Vagina (tissue), 2 donors: ENCODE results near the gene NASP. TPM values are rescaled to one million over a fixed set of nuclear protein-coding genes. Genes with fewer than 3 reads are reported as not detected.
A peak's percentile ranks its signal among the peaks of the same experiment; 100 is the strongest.

ENCODE experiments used
- DNase-seq, 2 donors: peaks; one replicate each; pipeline ENCODE4 v3.0.0-alpha.2; 2017; ENCODE audit errors: extremely low spot score in 2 of 2
- H3K27ac ChIP-seq: fragments of 200-600 bp; sonication (generic); one replicate; pipeline ENCODE4 v1.5.1; 2019
- H3K27me3 ChIP-seq: fragments of 200-600 bp; sonication (generic); one replicate; pipeline ENCODE4 v1.5.1; 2019
- H3K36me3 ChIP-seq, 2 donors: fragments of 200-600 bp; sonication (generic); one replicate each; pipeline ENCODE4 v1.5.1; 2017 to 2019
- H3K4me1 ChIP-seq: fragments of 200-600 bp; sonication (generic); one replicate; pipeline ENCODE4 v1.5.1; 2019
- H3K4me3 ChIP-seq, 2 donors: fragments of 200-600 bp; sonication (generic); 1 replicate in 1 of 2; 2 replicates in 1 of 2; pipeline ENCODE4 v1.5.1; 2016 to 2019
- H3K9me3 ChIP-seq: fragments of 200-600 bp; sonication (generic); one replicate; pipeline ENCODE4 v1.5.1; 2019
- CTCF ChIP-seq, 3 experiments: fragments of 450-650 bp in 2 of 3; fragments of 200-600 bp in 1 of 3; sonication (generic) in 1 of 3; IDR thresholded peaks; one replicate each; pipeline ENCODE4 v1.5.1; 2017 to 2019; ENCODE audit warnings: antibody characterized with exemption in 3 of 3, mild to moderate bottlenecking in 2 of 3, moderate library complexity in 2 of 3
- POLR2A ChIP-seq, 2 donors: fragments of 450-650 bp; IDR thresholded peaks; one replicate each; pipeline ENCODE4 v1.6.1; 2017; ENCODE audit warnings: antibody characterized with exemption in 2 of 2, mild to moderate bottlenecking in 2 of 2, moderate library complexity in 2 of 2
- POLR2AphosphoS5 ChIP-seq, 2 donors: sonication (generic); formaldehyde crosslinking; IDR thresholded peaks; one replicate each; pipeline ENCODE4 v1.9.0; 2017; ENCODE audit warnings: antibody characterized with exemption in 2 of 2, mild to moderate bottlenecking in 2 of 2, low read depth in 1 of 2; ENCODE audit not compliant: insufficient read depth in 1 of 2
- intact Hi-C: fragments of 100-400 bp; cut with DNase I; formaldehyde crosslinking; loops from one replicate; pipeline ENCODE4 v1.15.1; 2023
- total RNA-seq: library from RNA; depleted of rRNA; stranded (reverse); fragments of >200 nt; gene quantifications from one replicate; pipeline ENCODE4 v1.2.3, GENCODE V29; 2016

The NASP gene
- total RNA-seq, 1 donor from 2014 or later = 57.9 TPM

- no peak for DNase-seq
- intact Hi-C loops = loop anchor here (5.0 to 10.0 kb wide), 3 partner anchors 48 to 555 kb away; partner anchors contain the start of genes HECTD3, PRDX1 and UROD
- Histone ChIP-seq H3K9me3 (no peaks in the 10 kb centered on the region), H3K27ac (peak overlapping the region; percentile 20), H3K36me3 (peaks cover 0 to 33% of the 10 kb centered on the region in 2 donors), H3K27me3 (no peaks in the 10 kb centered on the region), H3K4me3 (no peak overlapping the region), H3K4me1 (peaks cover 17% of the 10 kb centered on the region)
- TF ChIP-seq CTCF (IDR thresholded peaks at IDR 0.05) (peak; percentile 87 to 94 (median 90)), POLR2AphosphoS5 (IDR thresholded peaks at IDR 0.05; ENCODE audit: insufficient read depth in 1 of 2, low read depth in 1 of 2) (peak in 1 of 2 donors; percentile 65), POLR2A (IDR thresholded peaks at IDR 0.05) (no peak)
Observed at GRCh38 chr1:45569962-45570581, 13.8 kb upstream of the NASP start.

GRCh38 chr1:45570631-45571030, 13.2 kb upstream of the NASP start:
- Histone ChIP-seq H3K36me3 (peaks cover 0 to 29% of the 10 kb centered on the region in 2 donors), H3K9me3 (no peaks in the 10 kb centered on the region), H3K4me1 (peaks cover 17% of the 10 kb centered on the region), H3K27me3 (no peaks in the 10 kb centered on the region), H3K27ac (no peak overlapping the region), H3K4me3 (no peak overlapping the region)
- TF ChIP-seq CTCF (IDR thresholded peaks at IDR 0.05) (no peak), POLR2A (IDR thresholded peaks at IDR 0.05) (no peak), POLR2AphosphoS5 (IDR thresholded peaks at IDR 0.05; ENCODE audit: insufficient read depth in 1 of 2, low read depth in 1 of 2) (no peak)
- intact Hi-C loops = no loop called here
- DNase-seq = no peak

GRCh38 chr1:45573231-45573804, 10.5 kb upstream of the NASP start:
- H3K4me3 ChIP-seq = no peak overlapping the region
- no peaks in the 10 kb centered on the region for H3K27me3 ChIP-seq
- H3K27ac ChIP-seq = no peak overlapping the region
- intact Hi-C loops = no loop called here
- no peaks in the 10 kb centered on the region for H3K4me1 ChIP-seq
- H3K36me3 ChIP-seq = peaks cover 0 to 7% of the 10 kb centered on the region in 2 donors
- TF ChIP-seq POLR2AphosphoS5 (IDR thresholded peaks at IDR 0.05; ENCODE audit: insufficient read depth in 1 of 2, low read depth in 1 of 2) (no peak), CTCF (IDR thresholded peaks at IDR 0.05) (no peak), POLR2A (IDR thresholded peaks at IDR 0.05) (no peak)
- no peak for DNase-seq
- no peaks in the 10 kb centered on the region for H3K9me3 ChIP-seq

GRCh38 chr1:45574105-45574626, 9.7 kb upstream of the NASP start:
- DNase-seq = no peak
- intact Hi-C loops = no loop called here

More at GRCh38 chr1:45574105-45574626, 9.7 kb upstream of the NASP start:
- Histone ChIP-seq H3K27ac (no peak overlapping the region), H3K27me3 (no peaks in the 10 kb centered on the region), H3K36me3 (peaks cover 0 to under 1% of the 10 kb centered on the region in 2 donors), H3K4me1 (no peaks in the 10 kb centered on the region), H3K9me3 (no peaks in the 10 kb centered on the region), H3K4me3 (no peak overlapping the region)
- no peak for TF ChIP-seq POLR2AphosphoS5 (IDR thresholded peaks at IDR 0.05; ENCODE audit: insufficient read depth in 1 of 2, low read depth in 1 of 2)
- no peak for TF ChIP-seq CTCF (IDR thresholded peaks at IDR 0.05)
- no peak for TF ChIP-seq POLR2A (IDR thresholded peaks at IDR 0.05)
